Ishikawa (cell line): ENCODE data around the gene TCP11L2.

ENCODE experiments used
- CEBPB ChIP-seq: IDR thresholded peaks from 2 replicates; pipeline ENCODE4 v1.6.1; 2012
- EP300 ChIP-seq: IDR thresholded peaks from 2 replicates; pipeline ENCODE4 v1.6.1; 2012; ENCODE audit warnings: borderline replicate concordance
- RAD21 ChIP-seq: IDR thresholded peaks from 2 replicates; pipeline ENCODE4 v1.6.1; 2012; ENCODE audit warnings: low read depth
- TAF1 ChIP-seq: IDR thresholded peaks from 2 replicates; pipeline ENCODE4 v1.6.1; 2012; ENCODE audit warnings: low read depth, mild to moderate bottlenecking
- TCF12 ChIP-seq: IDR thresholded peaks from 2 replicates; pipeline ENCODE4 v1.6.1; 2012; ENCODE audit warnings: low read depth
- TEAD4 ChIP-seq: IDR thresholded peaks from 2 replicates; pipeline ENCODE4 v1.6.1; 2012
- YY1 ChIP-seq: IDR thresholded peaks from 2 replicates; pipeline ENCODE4 v1.6.1; 2012; ENCODE audit warnings: low read depth

DNA sequence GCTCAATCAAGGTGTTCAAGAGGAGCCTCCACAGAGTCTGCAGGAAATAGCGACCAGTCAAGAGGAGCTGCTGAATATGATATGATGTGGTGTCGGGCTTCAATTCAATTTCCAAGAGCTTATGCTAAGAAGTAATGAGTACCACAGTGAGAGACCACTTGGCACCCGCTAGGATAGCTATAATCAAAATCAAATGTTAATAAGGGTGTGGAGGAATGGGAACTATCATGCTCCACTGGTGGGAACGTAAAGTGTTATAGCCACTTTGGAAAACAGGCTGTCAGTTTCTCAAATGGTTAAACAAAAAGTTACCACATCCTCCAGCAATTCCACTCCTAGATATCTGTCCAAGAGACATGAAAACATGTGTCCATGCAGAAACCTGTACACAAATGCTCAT is 61.7 kb downstream of the TCP11L2 start:
- TF ChIP-seq TAF1 (no peak), YY1 (no peak), TCF12 (no peak), CEBPB (no peak), EP300 (no peak), RAD21 (no peak), TEAD4 (no peak)
